ENCODE results near the gene ALDH3B1.

GRCh38 chr11:68036717-68037239 is 26.7 kb downstream of the ALDH3B1 start:
- TF ChIP-seq CTCF (tag by site-specific recombination; IDR thresholded peaks at IDR 0.05): no peak
- no peak for TF ChIP-seq ZBTB10 (tag by site-specific recombination; IDR thresholded peaks at IDR 0.05)
- no peak for TF ChIP-seq ZFHX2 (tag by site-specific recombination; conservative IDR thresholded peaks at IDR 0.05)
- no peak for TF ChIP-seq GLI4 (tag by site-specific recombination; IDR thresholded peaks at IDR 0.05)
- TF ChIP-seq ZNF114 (tag by site-specific recombination; IDR thresholded peaks at IDR 0.05): no peak
- TF ChIP-seq KLF1 (tag by site-specific recombination; IDR thresholded peaks at IDR 0.05): no peak
- no peak for TF ChIP-seq ZBTB20 (tag by site-specific recombination; IDR thresholded peaks at IDR 0.05)
- no peak for TF ChIP-seq ZNF561 (tag by site-specific recombination; IDR thresholded peaks at IDR 0.05; ENCODE audit: borderline replicate concordance)
